WTC11 (cell line): ENCODE measurements around the gene SOX8. TPM values are rescaled to one million over a fixed set of nuclear protein-coding genes. Genes with fewer than 3 reads are reported as not detected.

Experiments
- ATAC-seq: fragments of 200-7000 bp; cut with Tn5 transposase; 2 replicates; pipeline ENCODE4 v1.10.0; 2021; ENCODE audit warnings: mild to moderate bottlenecking, moderate library complexity
- CTCF ChIA-PET: fragments of 300-600 bp; sonication (Branson Sonifier 250); formaldehyde crosslinking; loops from one replicate; lab custom pipeline; 2021; ENCODE audit warnings: antibody characterized with exemption; lab: Charles Lee
- POLR2A ChIA-PET: fragments of 350-600 bp; sonication (Branson Sonifier 250); formaldehyde crosslinking; loops from one replicate; lab custom pipeline; 2021; ENCODE audit warnings: antibody characterized with exemption; lab: Charles Lee
- DNase-seq: peaks from one replicate; pipeline ENCODE4 v3.0.0; 2021; ENCODE audit warnings: low spot score
- H3K27ac Mint-ChIP-seq: 2 replicates; pipeline ENCODE4 v1.8.0; 2021; ENCODE audit warnings: mixed read lengths
- H3K27me3 Mint-ChIP-seq: 2 replicates; pipeline ENCODE4 v1.8.0; 2021; ENCODE audit warnings: low read depth, mild to moderate bottlenecking, moderate library complexity, mixed read lengths
- H3K36me3 Mint-ChIP-seq: 2 replicates; pipeline ENCODE4 v1.8.0; 2021; ENCODE audit warnings: mixed read lengths
- H3K4me1 Mint-ChIP-seq: 2 replicates; pipeline ENCODE4 v1.8.0; 2022; ENCODE audit warnings: mixed read lengths
- H3K4me3 Mint-ChIP-seq: 2 replicates; pipeline ENCODE4 v1.8.0; 2021; ENCODE audit warnings: mild to moderate bottlenecking, moderate library complexity, mixed read lengths
- H3K9me3 Mint-ChIP-seq: 2 replicates; pipeline ENCODE4 v1.8.0; 2021; ENCODE audit warnings: mixed read lengths
- ESRRA ChIP-seq: sonication (generic); formaldehyde crosslinking; IDR thresholded peaks from 2 replicates; pipeline ENCODE4 v1.8.1; 2022; ENCODE audit warnings: mild to moderate bottlenecking, missing genetic modification reagents, borderline replicate concordance
- IRF2 ChIP-seq: sonication (generic); formaldehyde crosslinking; IDR thresholded peaks from 2 replicates; pipeline ENCODE4 v1.8.0; 2022; ENCODE audit warnings: low read depth, missing genetic modification reagents, borderline replicate concordance
- JAZF1 ChIP-seq: fragments of 250-450 bp; sonication (Bioruptor Pico); IDR thresholded peaks from 2 replicates; pipeline ENCODE4 v1.9.0; 2021; ENCODE audit warnings: moderate library complexity, mild to moderate bottlenecking, inconsistent platforms
- NR3C1 ChIP-seq: sonication (generic); formaldehyde crosslinking; conservative IDR thresholded peaks from 2 replicates; pipeline ENCODE4 v1.8.1; 2023; ENCODE audit warnings: low read depth, mild to moderate bottlenecking, missing genetic modification reagents
- OVOL2 ChIP-seq: fragments of 250-450 bp; sonication (Bioruptor Pico); IDR thresholded peaks from 2 replicates; pipeline ENCODE4 v1.9.0; 2021; ENCODE audit warnings: mild to moderate bottlenecking, borderline replicate concordance
- SMAD4 ChIP-seq: sonication (generic); formaldehyde crosslinking; IDR thresholded peaks from 2 replicates; pipeline ENCODE4 v1.8.0; 2022; ENCODE audit warnings: mild to moderate bottlenecking, missing genetic modification reagents
- ZNF263 ChIP-seq: sonication (generic); formaldehyde crosslinking; IDR thresholded peaks from 2 replicates; pipeline ENCODE4 v1.8.1; 2022; ENCODE audit warnings: low read depth, mild to moderate bottlenecking, moderate library complexity, missing genetic modification reagents
- ZNF396 ChIP-seq: fragments of 250-450 bp; sonication (Bioruptor Pico); IDR thresholded peaks from 2 replicates; pipeline ENCODE4 v1.8.0; 2021; ENCODE audit warnings: mild to moderate bottlenecking, moderate library complexity, borderline replicate concordance
- ZNF671 ChIP-seq: fragments of 250-450 bp; sonication (Bioruptor Pico); IDR thresholded peaks from 2 replicates; pipeline ENCODE4 v1.8.0; 2021; ENCODE audit warnings: mild to moderate bottlenecking
- total RNA-seq: library from RNA; stranded (reverse); gene quantifications from 3 replicates; pipeline ENCODE4 v1.2.3, GENCODE V29; 2021
- TF ChIP-seq, protein P1 (sequence below): sonication (generic); formaldehyde crosslinking; IDR thresholded peaks from 2 replicates; pipeline ENCODE4 v1.8.1; 2022; ENCODE audit warnings: low read depth, missing genetic modification reagents, borderline replicate concordance
- TF ChIP-seq, protein P2 (sequence below): sonication (generic); formaldehyde crosslinking; conservative IDR thresholded peaks from 2 replicates; pipeline ENCODE4 v1.8.1; 2023; ENCODE audit warnings: mild to moderate bottlenecking, low read depth, missing genetic modification reagents, moderate library complexity
- TF ChIP-seq, protein P3 (sequence below): sonication (generic); formaldehyde crosslinking; IDR thresholded peaks from 2 replicates; pipeline ENCODE4 v1.8.1; 2023; ENCODE audit warnings: mild to moderate bottlenecking, missing genetic modification reagents, borderline replicate concordance
- TF ChIP-seq, protein P4 (sequence below): sonication (generic); formaldehyde crosslinking; conservative IDR thresholded peaks from 2 replicates; pipeline ENCODE4 v1.8.1; 2022; ENCODE audit warnings: mild to moderate bottlenecking, missing genetic modification reagents
- TF ChIP-seq, protein P5 (sequence below): fragments of 250-450 bp; sonication (Bioruptor Pico); IDR thresholded peaks from 2 replicates; pipeline ENCODE4 v1.9.0; 2021; ENCODE audit warnings: mild to moderate bottlenecking
- TF ChIP-seq, protein P6 (sequence below): sonication (generic); formaldehyde crosslinking; IDR thresholded peaks from 2 replicates; pipeline ENCODE4 v1.8.1; 2023; ENCODE audit warnings: mild to moderate bottlenecking, missing genetic modification reagents
- TF ChIP-seq, protein P7 (sequence below): fragments of 250-450 bp; sonication (Bioruptor Pico); IDR thresholded peaks from 2 replicates; pipeline ENCODE4 v1.9.0; 2021; ENCODE audit warnings: mild to moderate bottlenecking

Gene SOX8
- total RNA-seq, 1 experiment from 2014 or later = 12.3 TPM

DNA sequence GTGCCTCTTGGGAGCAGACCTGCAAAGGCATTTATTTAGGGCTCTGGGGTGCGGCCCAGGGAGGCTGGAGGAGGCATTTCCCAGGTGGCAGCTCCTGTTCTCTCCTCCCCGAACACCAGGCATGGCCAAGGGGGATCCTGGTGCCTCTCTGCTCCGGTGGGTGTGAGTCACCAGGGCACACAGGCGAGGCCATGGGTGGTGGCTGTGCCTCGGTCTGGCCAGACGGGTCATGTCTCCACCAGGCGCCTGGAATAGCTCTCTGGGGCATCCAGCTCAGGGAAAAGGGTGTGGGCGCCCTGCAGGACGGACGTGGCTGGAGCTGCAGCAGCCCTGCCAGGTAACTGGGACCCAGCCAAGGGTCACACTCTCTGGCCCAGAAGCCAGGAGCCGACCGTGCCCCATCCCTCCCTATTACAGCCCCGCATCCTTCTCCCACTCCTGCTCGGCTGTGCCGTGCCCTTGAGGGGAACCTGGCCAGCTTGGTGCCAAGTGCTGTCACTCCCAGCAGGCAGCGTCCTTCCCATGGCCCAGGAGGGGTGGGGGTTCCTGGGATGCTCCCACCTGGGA lies 25.8 kb downstream of the SOX8 start:
- Mint-ChIP-seq H3K27ac (no peak overlapping the region), H3K4me3 (no peak overlapping the region), H3K9me3 (no peaks in the 10 kb centered on the region), H3K27me3 (no peaks in the 10 kb centered on the region), H3K4me1 (no peaks in the 10 kb centered on the region), H3K36me3 (no peaks in the 10 kb centered on the region)
- ChIA-PET CTCF (interaction anchor here (1.3 to 2.0 kb wide), 2 partner anchors 48 to 50 kb away, joined by 5 to 8 read pairs; no protein-coding TSS in a partner anchor), POLR2A (no interaction called here)
- TF ChIP-seq OVOL2 (CRISPR knock-in tag) (no peak), ZNF396 (CRISPR knock-in tag) (no peak), ZNF263 (no peak), NR3C1 (CRISPR knock-in tag) (no peak), JAZF1 (CRISPR knock-in tag) (no peak), IRF2 (no peak), ESRRA (CRISPR knock-in tag) (no peak)
- TF ChIP-seq, protein P1, sequence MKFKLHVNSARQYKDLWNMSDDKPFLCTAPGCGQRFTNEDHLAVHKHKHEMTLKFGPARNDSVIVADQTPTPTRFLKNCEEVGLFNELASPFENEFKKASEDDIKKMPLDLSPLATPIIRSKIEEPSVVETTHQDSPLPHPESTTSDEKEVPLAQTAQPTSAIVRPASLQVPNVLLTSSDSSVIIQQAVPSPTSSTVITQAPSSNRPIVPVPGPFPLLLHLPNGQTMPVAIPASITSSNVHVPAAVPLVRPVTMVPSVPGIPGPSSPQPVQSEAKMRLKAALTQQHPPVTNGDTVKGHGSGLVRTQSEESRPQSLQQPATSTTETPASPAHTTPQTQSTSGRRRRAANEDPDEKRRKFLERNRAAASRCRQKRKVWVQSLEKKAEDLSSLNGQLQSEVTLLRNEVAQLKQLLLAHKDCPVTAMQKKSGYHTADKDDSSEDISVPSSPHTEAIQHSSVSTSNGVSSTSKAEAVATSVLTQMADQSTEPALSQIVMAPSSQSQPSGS (CRISPR knock-in tag) = no peak
- TF ChIP-seq, protein P2, sequence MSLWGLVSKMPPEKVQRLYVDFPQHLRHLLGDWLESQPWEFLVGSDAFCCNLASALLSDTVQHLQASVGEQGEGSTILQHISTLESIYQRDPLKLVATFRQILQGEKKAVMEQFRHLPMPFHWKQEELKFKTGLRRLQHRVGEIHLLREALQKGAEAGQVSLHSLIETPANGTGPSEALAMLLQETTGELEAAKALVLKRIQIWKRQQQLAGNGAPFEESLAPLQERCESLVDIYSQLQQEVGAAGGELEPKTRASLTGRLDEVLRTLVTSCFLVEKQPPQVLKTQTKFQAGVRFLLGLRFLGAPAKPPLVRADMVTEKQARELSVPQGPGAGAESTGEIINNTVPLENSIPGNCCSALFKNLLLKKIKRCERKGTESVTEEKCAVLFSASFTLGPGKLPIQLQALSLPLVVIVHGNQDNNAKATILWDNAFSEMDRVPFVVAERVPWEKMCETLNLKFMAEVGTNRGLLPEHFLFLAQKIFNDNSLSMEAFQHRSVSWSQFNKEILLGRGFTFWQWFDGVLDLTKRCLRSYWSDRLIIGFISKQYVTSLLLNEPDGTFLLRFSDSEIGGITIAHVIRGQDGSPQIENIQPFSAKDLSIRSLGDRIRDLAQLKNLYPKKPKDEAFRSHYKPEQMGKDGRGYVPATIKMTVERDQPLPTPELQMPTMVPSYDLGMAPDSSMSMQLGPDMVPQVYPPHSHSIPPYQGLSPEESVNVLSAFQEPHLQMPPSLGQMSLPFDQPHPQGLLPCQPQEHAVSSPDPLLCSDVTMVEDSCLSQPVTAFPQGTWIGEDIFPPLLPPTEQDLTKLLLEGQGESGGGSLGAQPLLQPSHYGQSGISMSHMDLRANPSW (CRISPR knock-in tag) = no peak
- TF ChIP-seq, protein P3, sequence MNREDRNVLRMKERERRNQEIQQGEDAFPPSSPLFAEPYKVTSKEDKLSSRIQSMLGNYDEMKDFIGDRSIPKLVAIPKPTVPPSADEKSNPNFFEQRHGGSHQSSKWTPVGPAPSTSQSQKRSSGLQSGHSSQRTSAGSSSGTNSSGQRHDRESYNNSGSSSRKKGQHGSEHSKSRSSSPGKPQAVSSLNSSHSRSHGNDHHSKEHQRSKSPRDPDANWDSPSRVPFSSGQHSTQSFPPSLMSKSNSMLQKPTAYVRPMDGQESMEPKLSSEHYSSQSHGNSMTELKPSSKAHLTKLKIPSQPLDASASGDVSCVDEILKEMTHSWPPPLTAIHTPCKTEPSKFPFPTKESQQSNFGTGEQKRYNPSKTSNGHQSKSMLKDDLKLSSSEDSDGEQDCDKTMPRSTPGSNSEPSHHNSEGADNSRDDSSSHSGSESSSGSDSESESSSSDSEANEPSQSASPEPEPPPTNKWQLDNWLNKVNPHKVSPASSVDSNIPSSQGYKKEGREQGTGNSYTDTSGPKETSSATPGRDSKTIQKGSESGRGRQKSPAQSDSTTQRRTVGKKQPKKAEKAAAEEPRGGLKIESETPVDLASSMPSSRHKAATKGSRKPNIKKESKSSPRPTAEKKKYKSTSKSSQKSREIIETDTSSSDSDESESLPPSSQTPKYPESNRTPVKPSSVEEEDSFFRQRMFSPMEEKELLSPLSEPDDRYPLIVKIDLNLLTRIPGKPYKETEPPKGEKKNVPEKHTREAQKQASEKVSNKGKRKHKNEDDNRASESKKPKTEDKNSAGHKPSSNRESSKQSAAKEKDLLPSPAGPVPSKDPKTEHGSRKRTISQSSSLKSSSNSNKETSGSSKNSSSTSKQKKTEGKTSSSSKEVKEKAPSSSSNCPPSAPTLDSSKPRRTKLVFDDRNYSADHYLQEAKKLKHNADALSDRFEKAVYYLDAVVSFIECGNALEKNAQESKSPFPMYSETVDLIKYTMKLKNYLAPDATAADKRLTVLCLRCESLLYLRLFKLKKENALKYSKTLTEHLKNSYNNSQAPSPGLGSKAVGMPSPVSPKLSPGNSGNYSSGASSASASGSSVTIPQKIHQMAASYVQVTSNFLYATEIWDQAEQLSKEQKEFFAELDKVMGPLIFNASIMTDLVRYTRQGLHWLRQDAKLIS (CRISPR knock-in tag) = no peak
- TF ChIP-seq, protein P4, sequence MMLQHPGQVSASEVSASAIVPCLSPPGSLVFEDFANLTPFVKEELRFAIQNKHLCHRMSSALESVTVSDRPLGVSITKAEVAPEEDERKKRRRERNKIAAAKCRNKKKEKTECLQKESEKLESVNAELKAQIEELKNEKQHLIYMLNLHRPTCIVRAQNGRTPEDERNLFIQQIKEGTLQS (CRISPR knock-in tag) = no peak
- DNase-seq (no peak), ATAC-seq (no peak)

DNA sequence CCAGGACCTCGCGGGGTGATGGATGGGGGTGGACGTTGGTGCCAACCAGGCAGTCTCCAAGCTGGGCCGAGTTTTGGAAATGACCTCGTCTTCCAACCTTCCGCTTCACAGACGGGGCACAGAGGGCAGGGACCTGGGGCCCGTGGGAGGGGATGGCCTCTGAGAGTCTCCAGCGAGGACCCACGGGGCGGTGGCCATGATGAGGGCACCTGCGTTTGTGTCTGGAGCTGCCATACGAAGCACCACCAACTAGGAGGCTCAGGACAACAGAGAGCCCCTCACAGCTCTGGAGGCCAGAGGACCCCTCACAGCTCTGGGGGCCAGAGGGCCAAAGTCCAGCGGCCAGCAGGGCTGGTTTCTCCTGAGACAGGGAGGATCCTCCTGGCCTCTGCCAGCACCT lies 26.5 kb downstream of the SOX8 start:
- TF ChIP-seq SMAD4 = no peak
- Mint-ChIP-seq H3K27me3 (no peaks in the 10 kb centered on the region), H3K27ac (no peak overlapping the region), H3K36me3 (no peaks in the 10 kb centered on the region), H3K4me3 (no peak overlapping the region), H3K4me1 (no peaks in the 10 kb centered on the region), H3K9me3 (no peaks in the 10 kb centered on the region)
- ChIA-PET POLR2A (no interaction called here), CTCF (no interaction called here)
- ATAC-seq (no peak), DNase-seq (no peak)

DNA sequence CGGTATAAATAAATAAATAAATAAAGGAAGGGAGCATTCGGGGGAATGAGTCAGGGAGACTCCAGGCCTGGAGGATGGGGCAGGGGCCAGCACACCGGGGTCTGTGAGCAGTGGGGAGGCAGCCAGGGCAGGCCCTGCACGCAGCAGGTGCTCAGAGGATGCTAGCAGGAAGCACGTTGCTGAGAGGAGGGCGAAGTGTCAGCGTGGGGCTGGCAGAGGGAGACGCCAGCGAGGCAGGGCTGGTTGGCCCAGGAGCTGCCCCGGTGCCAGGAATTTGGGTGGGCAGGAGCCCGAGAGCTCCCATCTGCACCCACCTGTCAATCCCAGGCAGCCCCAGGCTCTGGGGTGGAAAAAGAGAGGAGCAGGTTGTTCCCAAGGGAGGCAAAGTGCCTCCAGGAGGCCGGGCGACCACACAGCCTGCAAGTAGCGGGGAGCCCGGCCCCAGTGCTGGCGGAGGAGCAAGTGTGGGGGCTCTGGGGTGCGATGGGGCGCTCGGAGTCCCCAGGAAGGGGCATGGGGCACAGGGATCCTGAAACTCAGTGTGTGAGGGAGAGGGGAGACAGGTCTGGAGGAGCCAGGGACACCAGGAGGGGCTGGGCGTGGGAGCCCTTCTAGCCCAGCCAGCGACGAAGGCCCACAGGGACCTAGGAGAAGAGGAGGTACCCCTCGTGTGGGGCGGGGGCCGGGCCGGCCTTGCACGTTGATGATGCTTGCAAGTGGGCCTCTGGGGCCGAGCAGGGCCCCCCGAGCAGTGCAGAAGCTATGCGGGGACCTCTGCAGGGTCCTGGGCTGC lies 28.0 kb downstream of the SOX8 start:
- Mint-ChIP-seq H3K4me3 (no peak overlapping the region), H3K27ac (no peak overlapping the region), H3K36me3 (no peaks in the 10 kb centered on the region), H3K9me3 (no peaks in the 10 kb centered on the region), H3K4me1 (no peaks in the 10 kb centered on the region), H3K27me3 (no peaks in the 10 kb centered on the region)
- ATAC-seq (no peak), DNase-seq (no peak)
- POLR2A ChIA-PET = no interaction called here
- CTCF ChIA-PET = interaction anchor here (0.7 kb wide), 1 partner anchor 48 kb away, joined by 3 read pairs; no protein-coding TSS in a partner anchor
- TF ChIP-seq, protein P5, sequence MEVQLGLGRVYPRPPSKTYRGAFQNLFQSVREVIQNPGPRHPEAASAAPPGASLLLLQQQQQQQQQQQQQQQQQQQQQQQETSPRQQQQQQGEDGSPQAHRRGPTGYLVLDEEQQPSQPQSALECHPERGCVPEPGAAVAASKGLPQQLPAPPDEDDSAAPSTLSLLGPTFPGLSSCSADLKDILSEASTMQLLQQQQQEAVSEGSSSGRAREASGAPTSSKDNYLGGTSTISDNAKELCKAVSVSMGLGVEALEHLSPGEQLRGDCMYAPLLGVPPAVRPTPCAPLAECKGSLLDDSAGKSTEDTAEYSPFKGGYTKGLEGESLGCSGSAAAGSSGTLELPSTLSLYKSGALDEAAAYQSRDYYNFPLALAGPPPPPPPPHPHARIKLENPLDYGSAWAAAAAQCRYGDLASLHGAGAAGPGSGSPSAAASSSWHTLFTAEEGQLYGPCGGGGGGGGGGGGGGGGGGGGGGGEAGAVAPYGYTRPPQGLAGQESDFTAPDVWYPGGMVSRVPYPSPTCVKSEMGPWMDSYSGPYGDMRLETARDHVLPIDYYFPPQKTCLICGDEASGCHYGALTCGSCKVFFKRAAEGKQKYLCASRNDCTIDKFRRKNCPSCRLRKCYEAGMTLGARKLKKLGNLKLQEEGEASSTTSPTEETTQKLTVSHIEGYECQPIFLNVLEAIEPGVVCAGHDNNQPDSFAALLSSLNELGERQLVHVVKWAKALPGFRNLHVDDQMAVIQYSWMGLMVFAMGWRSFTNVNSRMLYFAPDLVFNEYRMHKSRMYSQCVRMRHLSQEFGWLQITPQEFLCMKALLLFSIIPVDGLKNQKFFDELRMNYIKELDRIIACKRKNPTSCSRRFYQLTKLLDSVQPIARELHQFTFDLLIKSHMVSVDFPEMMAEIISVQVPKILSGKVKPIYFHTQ (CRISPR knock-in tag) = no peak
- TF ChIP-seq, protein P6, sequence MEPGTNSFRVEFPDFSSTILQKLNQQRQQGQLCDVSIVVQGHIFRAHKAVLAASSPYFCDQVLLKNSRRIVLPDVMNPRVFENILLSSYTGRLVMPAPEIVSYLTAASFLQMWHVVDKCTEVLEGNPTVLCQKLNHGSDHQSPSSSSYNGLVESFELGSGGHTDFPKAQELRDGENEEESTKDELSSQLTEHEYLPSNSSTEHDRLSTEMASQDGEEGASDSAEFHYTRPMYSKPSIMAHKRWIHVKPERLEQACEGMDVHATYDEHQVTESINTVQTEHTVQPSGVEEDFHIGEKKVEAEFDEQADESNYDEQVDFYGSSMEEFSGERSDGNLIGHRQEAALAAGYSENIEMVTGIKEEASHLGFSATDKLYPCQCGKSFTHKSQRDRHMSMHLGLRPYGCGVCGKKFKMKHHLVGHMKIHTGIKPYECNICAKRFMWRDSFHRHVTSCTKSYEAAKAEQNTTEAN = no peak
- no peak for TF ChIP-seq ZNF671 (CRISPR knock-in tag)
- TF ChIP-seq, protein P7, sequence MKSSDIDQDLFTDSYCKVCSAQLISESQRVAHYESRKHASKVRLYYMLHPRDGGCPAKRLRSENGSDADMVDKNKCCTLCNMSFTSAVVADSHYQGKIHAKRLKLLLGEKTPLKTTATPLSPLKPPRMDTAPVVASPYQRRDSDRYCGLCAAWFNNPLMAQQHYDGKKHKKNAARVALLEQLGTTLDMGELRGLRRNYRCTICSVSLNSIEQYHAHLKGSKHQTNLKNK (CRISPR knock-in tag) = no peak
